Suprapubic skin (tissue), 4 donors: Measurements from ENCODE around the gene TBC1D1. TPM values are rescaled to one million over a fixed set of nuclear protein-coding genes. Genes with fewer than 3 reads are reported as not detected.

ENCODE experiments used
- DNase-seq, 2 donors: peaks; one replicate each; pipeline ENCODE4 v3.0.0-alpha.2; 2019; ENCODE audit warnings: low spot score in 2 of 2
- H3K27ac ChIP-seq: fragments of 200-600 bp; sonication (generic); one replicate; pipeline ENCODE4 v1.5.1; 2019
- H3K27me3 ChIP-seq: fragments of 200-600 bp; sonication (generic); one replicate; pipeline ENCODE4 v1.5.1; 2019
- H3K36me3 ChIP-seq: fragments of 200-600 bp; sonication (generic); one replicate; pipeline ENCODE4 v1.5.1; 2019
- H3K4me1 ChIP-seq: fragments of 200-600 bp; sonication (generic); one replicate; pipeline ENCODE4 v1.5.1; 2019
- H3K4me3 ChIP-seq: fragments of 200-600 bp; sonication (generic); one replicate; pipeline ENCODE4 v1.5.1; 2019; ENCODE audit warnings: mild to moderate bottlenecking
- H3K9me3 ChIP-seq: fragments of 200-600 bp; sonication (generic); one replicate; pipeline ENCODE4 v1.5.1; 2019
- CTCF ChIP-seq, 2 donors: fragments of 200-600 bp in 1 of 2; fragments of 450-650 bp in 1 of 2; sonication (generic) in 1 of 2; IDR thresholded peaks; one replicate each; pipeline ENCODE4 v1.5.1; 2016 to 2019; ENCODE audit warnings: antibody characterized with exemption in 2 of 2, mild to moderate bottlenecking in 1 of 2, moderate library complexity in 1 of 2
- EP300 ChIP-seq: sonication (generic); formaldehyde crosslinking; IDR thresholded peaks from one replicate; pipeline ENCODE4 v1.6.1; 2017; ENCODE audit warnings: antibody characterized with exemption
- POLR2A ChIP-seq, 2 donors: fragments of 450-650 bp; IDR thresholded peaks; one replicate each; pipeline ENCODE4 v1.6.1; 2017; ENCODE audit warnings: antibody characterized with exemption in 2 of 2, mild to moderate bottlenecking in 2 of 2, moderate library complexity in 2 of 2
- POLR2AphosphoS5 ChIP-seq, 3 donors: sonication (generic); formaldehyde crosslinking; IDR thresholded peaks; one replicate each; pipeline ENCODE4 v1.6.1; 2017; ENCODE audit warnings: antibody characterized with exemption in 3 of 3
- WGBS: methylation state at CpG from one replicate; pipeline ENCODE4 v1.1.5; 2018; 5-methylcytosine and 5-hydroxymethylcytosine counted together
- total RNA-seq, 4 donors: library from RNA; depleted of rRNA; stranded (reverse); fragments of >200 nt; gene quantifications; one replicate each; pipeline ENCODE4 v1.1.0, GENCODE V29; 2016

The TBC1D1 gene
- total RNA-seq, 4 donors from 2014 or later = 16.3 to 32.0 (median 22.2) TPM

- no peaks in the 10 kb centered on the region for H3K27me3 ChIP-seq
- H3K4me3 ChIP-seq = no peak overlapping the region
- no peaks in the 10 kb centered on the region for H3K9me3 ChIP-seq
- no peak for DNase-seq
- H3K27ac ChIP-seq = no peak overlapping the region
- no peak for TF ChIP-seq EP300
- TF ChIP-seq POLR2A (IDR thresholded peaks at IDR 0.05) = no peak
- TF ChIP-seq CTCF (IDR thresholded peaks at IDR 0.05) = no peak
- TF ChIP-seq POLR2AphosphoS5 (IDR thresholded peaks at IDR 0.05) = no peak
- H3K4me1 ChIP-seq = peaks cover 7% of the 10 kb centered on the region
- H3K36me3 ChIP-seq = no peaks in the 10 kb centered on the region
- 95% methylated on average over 8 of the region's 8 CpGs for WGBS
These were observed 11.5 kb upstream of the TBC1D1 start for GRCh38 chr4:37879365-37879764.

GRCh38 chr4:37881811-37882210, 9.1 kb upstream of the TBC1D1 start:
- TF ChIP-seq POLR2A (IDR thresholded peaks at IDR 0.05) = no peak
- no peak for TF ChIP-seq CTCF (IDR thresholded peaks at IDR 0.05)
- TF ChIP-seq POLR2AphosphoS5 (IDR thresholded peaks at IDR 0.05) = no peak
- TF ChIP-seq EP300 = no peak
- no peak overlapping the region for H3K4me3 ChIP-seq
- WGBS = 67% methylated on average over 5 of the region's 5 CpGs
- H3K27me3 ChIP-seq = no peaks in the 10 kb centered on the region
- H3K4me1 ChIP-seq = no peaks in the 10 kb centered on the region
- no peak overlapping the region for H3K27ac ChIP-seq
- H3K36me3 ChIP-seq = no peaks in the 10 kb centered on the region
- H3K9me3 ChIP-seq = no peaks in the 10 kb centered on the region
- no peak for DNase-seq

- Histone ChIP-seq H3K4me1 (no peaks in the 10 kb centered on the region), H3K27me3 (no peaks in the 10 kb centered on the region), H3K9me3 (no peaks in the 10 kb centered on the region), H3K27ac (no peak overlapping the region), H3K36me3 (no peaks in the 10 kb centered on the region), H3K4me3 (no peak overlapping the region)
- WGBS = 44% methylated on average over 4 of the region's 4 CpGs
- TF ChIP-seq EP300 (no peak), POLR2A (IDR thresholded peaks at IDR 0.05) (no peak), POLR2AphosphoS5 (IDR thresholded peaks at IDR 0.05) (no peak), CTCF (IDR thresholded peaks at IDR 0.05) (no peak)
- DNase-seq = no peak
These were observed 8.1 kb upstream of the TBC1D1 start for GRCh38 chr4:37882665-37883296.

- Histone ChIP-seq H3K9me3 (no peaks in the 10 kb centered on the region), H3K4me3 (no peak overlapping the region), H3K27me3 (no peaks in the 10 kb centered on the region), H3K36me3 (no peaks in the 10 kb centered on the region), H3K27ac (no peak overlapping the region), H3K4me1 (peaks cover 15% of the 10 kb centered on the region)
- no peak for DNase-seq
- 93% methylated on average over 3 of the region's 3 CpGs for WGBS
- no peak for TF ChIP-seq CTCF (IDR thresholded peaks at IDR 0.05)
- no peak for TF ChIP-seq EP300
- TF ChIP-seq POLR2AphosphoS5 (IDR thresholded peaks at IDR 0.05) = no peak
- TF ChIP-seq POLR2A (IDR thresholded peaks at IDR 0.05) = no peak
These were observed 5.9 kb upstream of the TBC1D1 start for GRCh38 chr4:37884855-37885487.

- 53% methylated on average over 8 of the region's 8 CpGs for WGBS
- no peak overlapping the region for H3K27ac ChIP-seq
These were observed 5.4 kb upstream of the TBC1D1 start for GRCh38 chr4:37885496-37885895.

More at GRCh38 chr4:37885496-37885895, 5.4 kb upstream of the TBC1D1 start:
- TF ChIP-seq CTCF (IDR thresholded peaks at IDR 0.05) (no peak), POLR2AphosphoS5 (IDR thresholded peaks at IDR 0.05) (no peak), POLR2A (IDR thresholded peaks at IDR 0.05) (no peak), EP300 (no peak)
- no peak overlapping the region for H3K4me3 ChIP-seq
- peaks cover 3% of the 10 kb centered on the region for H3K27me3 ChIP-seq
- H3K36me3 ChIP-seq = no peaks in the 10 kb centered on the region
- H3K4me1 ChIP-seq = peaks cover 20% of the 10 kb centered on the region
- H3K9me3 ChIP-seq = no peaks in the 10 kb centered on the region
- no peak for DNase-seq
